H9 (cell line): ENCODE measurements around the gene CDK5. TPM values are rescaled to one million over a fixed set of nuclear protein-coding genes. Genes with fewer than 3 reads are reported as not detected.
A peak's percentile ranks its signal among the peaks of the same experiment; 100 is the strongest.

Source experiments
- DNase-seq: peaks from one replicate; pipeline ENCODE4 v3.0.0-alpha.2; 2017
- H2AFZ ChIP-seq: one replicate; pipeline ENCODE4 v1.6.1; 2013; ENCODE audit warnings: mild to moderate bottlenecking, low read length, control low read depth, moderate library complexity
- H2AK5ac ChIP-seq: 2 replicates; pipeline ENCODE4 v1.6.1; 2013; ENCODE audit warnings: low read length, control low read depth, mixed read lengths; ENCODE audit not compliant: insufficient read length
- H2BK120ac ChIP-seq: one replicate; pipeline ENCODE4 v1.6.1; 2013; ENCODE audit warnings: low read depth, mild to moderate bottlenecking, low read length, control low read depth, inconsistent platforms; ENCODE audit not compliant: poor library complexity, severe bottlenecking
- H2BK12ac ChIP-seq: 2 replicates; pipeline ENCODE4 v1.6.1; 2013; ENCODE audit warnings: low read length, control low read depth, mixed read lengths, low read depth; ENCODE audit not compliant: insufficient read length
- H2BK15ac ChIP-seq: 2 replicates; pipeline ENCODE4 v1.6.1; 2013; ENCODE audit warnings: low read depth, low read length, control low read depth
- H2BK20ac ChIP-seq: one replicate; pipeline ENCODE4 v1.6.1; 2013; ENCODE audit warnings: low read depth, mild to moderate bottlenecking, low read length, control low read depth, inconsistent platforms; ENCODE audit not compliant: poor library complexity, severe bottlenecking
- H2BK5ac ChIP-seq: 2 replicates; pipeline ENCODE4 v1.6.1; 2013; ENCODE audit warnings: low read length, control low read depth, mixed read lengths; ENCODE audit not compliant: insufficient read length
- H3K14ac ChIP-seq: 2 replicates; pipeline ENCODE4 v1.6.1; 2013; ENCODE audit warnings: low read length, control low read depth; ENCODE audit not compliant: insufficient read depth
- H3K18ac ChIP-seq: 2 replicates; pipeline ENCODE4 v1.6.1; 2013; ENCODE audit warnings: low read depth, mild to moderate bottlenecking, mixed read lengths, low read length, control low read depth; ENCODE audit not compliant: insufficient read length
- H3K23ac ChIP-seq: 2 replicates; pipeline ENCODE4 v1.6.1; 2013; ENCODE audit warnings: low read length, control low read depth, mixed read lengths, low read depth; ENCODE audit not compliant: insufficient read length
- H3K23me2 ChIP-seq: 2 replicates; pipeline ENCODE4 v1.6.1; 2013; ENCODE audit warnings: low read depth, mild to moderate bottlenecking, mixed read lengths, low read length, control low read depth; ENCODE audit not compliant: insufficient read length, poor library complexity, severe bottlenecking
- H3K27ac ChIP-seq: 2 replicates; pipeline ENCODE4 v1.5.1; 2013; ENCODE audit warnings: low read length, control low read depth, mixed read lengths, low read depth; ENCODE audit not compliant: insufficient read length
- H3K27me3 ChIP-seq: 2 replicates; pipeline ENCODE4 v1.6.1; 2013; ENCODE audit warnings: low read length, control low read depth, inconsistent platforms; ENCODE audit not compliant: insufficient read depth
- H3K4ac ChIP-seq: 2 replicates; pipeline ENCODE4 v1.6.1; 2013; ENCODE audit warnings: low read depth, mild to moderate bottlenecking, control low read depth, inconsistent platforms, low read length, moderate library complexity
- H3K4me1 ChIP-seq: 2 replicates; pipeline ENCODE4 v1.6.1; 2013; ENCODE audit warnings: low read length, control low read depth, inconsistent platforms; ENCODE audit not compliant: insufficient read depth
- H3K4me2 ChIP-seq: 2 replicates; pipeline ENCODE4 v1.6.1; 2013; ENCODE audit warnings: low read length, control low read depth, mixed read lengths; ENCODE audit not compliant: insufficient read length, insufficient read depth
- H3K56ac ChIP-seq: 2 replicates; pipeline ENCODE4 v1.6.1; 2013; ENCODE audit warnings: low read depth, mild to moderate bottlenecking, mixed read lengths, low read length, control low read depth; ENCODE audit not compliant: insufficient read length
- H3K79me1 ChIP-seq: 2 replicates; pipeline ENCODE4 v1.6.1; 2013; ENCODE audit warnings: low read depth, mild to moderate bottlenecking, moderate library complexity, low read length, control low read depth, inconsistent platforms; ENCODE audit not compliant: insufficient read depth, poor library complexity, severe bottlenecking
- H3K79me2 ChIP-seq: 2 replicates; pipeline ENCODE4 v1.6.1; 2013; ENCODE audit warnings: low read length, control low read depth, inconsistent platforms; ENCODE audit not compliant: insufficient read depth
- H3K9ac ChIP-seq: 2 replicates; pipeline ENCODE4 v1.6.1; 2013; ENCODE audit warnings: low read length, control low read depth, mixed read lengths; ENCODE audit not compliant: insufficient read length; ENCODE audit errors: extremely low read depth
- H3K9me3 ChIP-seq: one replicate; pipeline ENCODE4 v1.6.1; 2013; ENCODE audit warnings: low read depth, low read length, inconsistent platforms; ENCODE audit not compliant: control insufficient read depth
- H3T11ph ChIP-seq: one replicate; pipeline ENCODE4 v1.6.1; 2013; ENCODE audit warnings: mild to moderate bottlenecking, low read length, control low read depth, inconsistent platforms
- H4K20me1 ChIP-seq: one replicate; pipeline ENCODE4 v1.6.1; 2013; ENCODE audit not compliant: control insufficient read depth, insufficient read length, insufficient read depth
- H4K5ac ChIP-seq: 2 replicates; pipeline ENCODE4 v1.6.1; 2013; ENCODE audit warnings: low read depth, mild to moderate bottlenecking, mixed read lengths, low read length, control low read depth; ENCODE audit not compliant: insufficient read length
- H4K8ac ChIP-seq: replicated peaks from 2 replicates; pipeline ENCODE4 v1.6.1; 2013; ENCODE audit warnings: low read length, control low read depth, mixed read lengths, low read depth; ENCODE audit not compliant: insufficient read length
- H4K91ac ChIP-seq: 2 replicates; pipeline ENCODE4 v1.6.1; 2013; ENCODE audit warnings: low read depth, mild to moderate bottlenecking, moderate library complexity, mixed read lengths, low read length, control low read depth; ENCODE audit not compliant: insufficient read length
- H3K27ac Mint-ChIP-seq, 3 experiments: 2 replicates in 2 of 3; 3 replicates in 1 of 3; pipeline ENCODE4 v1.8.0; 2020 to 2021; ENCODE audit warnings: mixed read lengths in 3 of 3, mild to moderate bottlenecking in 1 of 3, moderate library complexity in 1 of 3
- H3K27me3 Mint-ChIP-seq: 2 replicates; pipeline ENCODE4 v1.8.0; 2021; ENCODE audit warnings: low read depth, mild to moderate bottlenecking, moderate library complexity, mixed read lengths
- H3K36me3 Mint-ChIP-seq, 3 experiments: 2 replicates in 2 of 3; 3 replicates in 1 of 3; pipeline ENCODE4 v1.8.0; 2020 to 2021; ENCODE audit warnings: low read depth in 3 of 3, mixed read lengths in 3 of 3; ENCODE audit not compliant: insufficient read depth in 1 of 3
- H3K4me1 Mint-ChIP-seq, 2 experiments: 2 replicates each; pipeline ENCODE4 v1.8.0; 2020; ENCODE audit warnings: mixed read lengths in 2 of 2
- H3K4me3 Mint-ChIP-seq, 2 experiments: 2 replicates in 1 of 2; 3 replicates in 1 of 2; pipeline ENCODE4 v1.8.0; 2020 to 2021; ENCODE audit warnings: mild to moderate bottlenecking in 2 of 2, mixed read lengths in 2 of 2, moderate library complexity in 1 of 2
- H3K9me3 Mint-ChIP-seq, 2 experiments: 2 replicates in 1 of 2; 3 replicates in 1 of 2; pipeline ENCODE4 v1.8.0; 2020; ENCODE audit warnings: mild to moderate bottlenecking in 2 of 2, mixed read lengths in 2 of 2, moderate library complexity in 1 of 2
- WGBS: extraction: QIAGEN DNeasy Blood & Tissue Kit; methylation state at CpG from one replicate; pipeline ENCODE4 v1.1.7; 2013; ENCODE audit warnings: missing lambda C conversion rate, low lambda C conversion rate, mixed read lengths; ENCODE audit not compliant: insufficient read length; ENCODE audit errors: extremely low coverage; 5-methylcytosine and 5-hydroxymethylcytosine counted together
- total RNA-seq: library from RNA; stranded (reverse); gene quantifications from 2 replicates; pipeline ENCODE4 v1.2.1, GENCODE V29; 2021
- TF ChIP-seq, protein P1 (sequence below): fragments of 200-600 bp; sonication (generic); conservative IDR thresholded peaks from 3 replicates; pipeline ENCODE4 v1.8.0; 2021; ENCODE audit warnings: antibody characterized with exemption, mild to moderate bottlenecking

CDK5 gene
- total RNA-seq, 1 experiment from 2014 or later = 19.9 TPM

DNA sequence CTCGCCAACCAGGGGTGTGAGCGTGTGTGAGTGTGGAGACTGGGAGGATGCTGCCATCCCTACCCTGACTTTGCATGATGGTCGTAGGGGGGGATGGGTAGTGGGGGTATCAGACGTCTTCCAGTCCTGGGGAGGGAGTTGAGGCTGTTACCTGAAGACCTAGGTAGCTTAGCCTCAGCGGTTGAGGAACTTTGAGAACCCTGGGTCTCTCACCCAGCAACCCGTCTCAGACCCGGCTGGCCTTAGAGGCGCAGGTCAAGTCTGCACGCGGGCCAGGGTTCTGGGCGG is 4.4 kb upstream of the CDK5 start:
- H3K27ac ChIP-seq = no peak overlapping the region
- no peak overlapping the region for H2AK5ac ChIP-seq
- Mint-ChIP-seq H3K27ac (no peak overlapping the region; a peak in 1 of 7 replicates), H3K4me3 (peak overlapping the region; percentile 54 to 91), H3K4me1 (peaks cover 31 to 39% of the 10 kb centered on the region in 2 experiments), H3K27me3 (peaks cover 3% of the 10 kb centered on the region; the same call in 1 of the 2 replicates), H3K9me3 (no peaks in the 10 kb centered on the region; a peak in 1 of 5 replicates), H3K36me3 (peaks cover 12 to 25% (median 21%) of the 10 kb centered on the region in 3 experiments; a peak in 6 of 7 replicates)
- no peak overlapping the region for H2BK5ac ChIP-seq
- H3K4me1 ChIP-seq = peaks cover 8% of the 10 kb centered on the region
- TF ChIP-seq, protein P1, sequence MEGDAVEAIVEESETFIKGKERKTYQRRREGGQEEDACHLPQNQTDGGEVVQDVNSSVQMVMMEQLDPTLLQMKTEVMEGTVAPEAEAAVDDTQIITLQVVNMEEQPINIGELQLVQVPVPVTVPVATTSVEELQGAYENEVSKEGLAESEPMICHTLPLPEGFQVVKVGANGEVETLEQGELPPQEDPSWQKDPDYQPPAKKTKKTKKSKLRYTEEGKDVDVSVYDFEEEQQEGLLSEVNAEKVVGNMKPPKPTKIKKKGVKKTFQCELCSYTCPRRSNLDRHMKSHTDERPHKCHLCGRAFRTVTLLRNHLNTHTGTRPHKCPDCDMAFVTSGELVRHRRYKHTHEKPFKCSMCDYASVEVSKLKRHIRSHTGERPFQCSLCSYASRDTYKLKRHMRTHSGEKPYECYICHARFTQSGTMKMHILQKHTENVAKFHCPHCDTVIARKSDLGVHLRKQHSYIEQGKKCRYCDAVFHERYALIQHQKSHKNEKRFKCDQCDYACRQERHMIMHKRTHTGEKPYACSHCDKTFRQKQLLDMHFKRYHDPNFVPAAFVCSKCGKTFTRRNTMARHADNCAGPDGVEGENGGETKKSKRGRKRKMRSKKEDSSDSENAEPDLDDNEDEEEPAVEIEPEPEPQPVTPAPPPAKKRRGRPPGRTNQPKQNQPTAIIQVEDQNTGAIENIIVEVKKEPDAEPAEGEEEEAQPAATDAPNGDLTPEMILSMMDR = no peak
- no peak overlapping the region for H3K14ac ChIP-seq
- WGBS = no CpG with 5 or more reads among the region's 11 CpGs
- H2BK120ac ChIP-seq = no peak overlapping the region
- peak overlapping the region; percentile 58 for H3K4me2 ChIP-seq
- no peaks in the 10 kb centered on the region for H3K79me1 ChIP-seq
- H4K20me1 ChIP-seq = no peaks in the 10 kb centered on the region
- peak overlapping the region; percentile 17 for H2BK12ac ChIP-seq
- peaks cover 38% of the 10 kb centered on the region for H3K23me2 ChIP-seq
- H3K4ac ChIP-seq = no peak overlapping the region
- no peaks in the 10 kb centered on the region for H3K9me3 ChIP-seq
- no peak overlapping the region for H3K23ac ChIP-seq
- no peak overlapping the region for H4K5ac ChIP-seq
- no peak overlapping the region for H2BK20ac ChIP-seq
- no peaks in the 10 kb centered on the region; the same call in 1 of the 2 replicates for H3K27me3 ChIP-seq
- H4K91ac ChIP-seq = no peak overlapping the region
- H3K9ac ChIP-seq = no peak overlapping the region
- H2BK15ac ChIP-seq = no peak overlapping the region
- no peak overlapping the region for H4K8ac ChIP-seq
- H3T11ph ChIP-seq = no peak overlapping the region
- H2AFZ ChIP-seq = no peak overlapping the region
- no peak overlapping the region for H3K56ac ChIP-seq
- no peak overlapping the region for H3K18ac ChIP-seq
- no peak for DNase-seq
- no peaks in the 10 kb centered on the region for H3K79me2 ChIP-seq
